ENCODE results near the gene GNG7. TPM values are rescaled to one million over a fixed set of nuclear protein-coding genes. Genes with fewer than 3 reads are reported as not detected.
A peak's percentile ranks its signal among the peaks of the same experiment; 100 is the strongest.
"Not testable (repeated sequence)": the region's sequence is repeated elsewhere in the genome, so short reads cannot be mapped to it uniquely, and the experiment has no call there.

The GNG7 gene
- polyA plus RNA-seq, 1 donor = 2.2 TPM

DNA sequence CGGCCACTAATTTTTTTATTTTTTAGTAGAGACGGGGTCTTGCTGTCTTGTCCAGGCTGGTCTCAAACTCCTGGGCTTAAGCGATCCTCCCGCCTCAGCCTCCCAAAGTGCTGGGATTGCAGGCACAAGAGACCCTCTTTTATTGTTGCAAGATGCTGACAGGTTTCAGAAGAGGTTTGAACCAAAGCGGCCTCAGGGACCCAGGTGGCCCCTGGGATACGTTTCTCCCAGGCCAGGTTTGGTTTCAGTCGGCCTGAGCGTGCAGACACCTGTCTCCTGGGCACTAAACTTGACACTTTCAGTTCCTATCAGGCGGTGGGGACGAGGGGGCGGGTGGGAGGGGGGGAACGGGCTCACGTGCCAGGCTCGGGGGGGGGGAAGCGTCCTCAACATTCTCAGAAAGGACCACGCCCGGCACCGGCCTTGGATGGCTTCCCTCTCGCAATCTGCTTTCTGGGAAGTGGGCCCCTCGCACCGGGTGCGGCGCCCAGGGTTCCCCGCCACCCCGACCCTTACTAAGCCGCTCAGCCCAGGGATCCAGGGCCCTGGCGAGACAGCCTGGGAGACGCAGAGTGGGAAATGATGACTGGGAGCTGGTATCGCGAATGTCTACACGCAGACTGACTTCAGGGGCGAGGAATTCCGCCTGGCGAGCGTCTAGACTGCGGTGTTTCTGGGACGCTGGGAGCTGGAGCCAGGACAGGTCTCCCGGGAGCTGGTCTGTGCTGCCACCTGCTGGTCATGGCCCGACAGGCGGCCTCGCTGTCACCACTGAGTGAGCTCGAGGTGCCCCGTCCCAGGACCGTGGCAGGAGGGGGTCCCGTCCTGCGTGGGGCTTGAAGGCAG, 91.6 kb downstream of the GNG7 start:
- peaks cover 10% of the 10 kb centered on the region for H3K9me3 ChIP-seq (ENCODE audit: control insufficient read depth, low read depth, low read length)
- peak overlapping the region; percentile 49 for H3K4me3 ChIP-seq (ENCODE audit: low read length)
- WGBS (ENCODE audit: insufficient coverage, low lambda C conversion rate) = no CpG with 5 or more reads among the region's 46 CpGs
- peak; percentile 81 to 82 for DNase-seq
- peaks cover 2% of the 10 kb centered on the region for H3K4me1 ChIP-seq (ENCODE audit: control insufficient read depth, insufficient read depth, low read length)
- peak overlapping the region; percentile 61 for H3K27ac ChIP-seq (ENCODE audit: low read length)
- H3K27me3 ChIP-seq (ENCODE audit: control insufficient read depth, insufficient read depth, low read length) = peaks cover 21% of the 10 kb centered on the region
- H3K36me3 ChIP-seq (ENCODE audit: control insufficient read depth, insufficient read depth, low read length) = no peaks in the 10 kb centered on the region

DNA sequence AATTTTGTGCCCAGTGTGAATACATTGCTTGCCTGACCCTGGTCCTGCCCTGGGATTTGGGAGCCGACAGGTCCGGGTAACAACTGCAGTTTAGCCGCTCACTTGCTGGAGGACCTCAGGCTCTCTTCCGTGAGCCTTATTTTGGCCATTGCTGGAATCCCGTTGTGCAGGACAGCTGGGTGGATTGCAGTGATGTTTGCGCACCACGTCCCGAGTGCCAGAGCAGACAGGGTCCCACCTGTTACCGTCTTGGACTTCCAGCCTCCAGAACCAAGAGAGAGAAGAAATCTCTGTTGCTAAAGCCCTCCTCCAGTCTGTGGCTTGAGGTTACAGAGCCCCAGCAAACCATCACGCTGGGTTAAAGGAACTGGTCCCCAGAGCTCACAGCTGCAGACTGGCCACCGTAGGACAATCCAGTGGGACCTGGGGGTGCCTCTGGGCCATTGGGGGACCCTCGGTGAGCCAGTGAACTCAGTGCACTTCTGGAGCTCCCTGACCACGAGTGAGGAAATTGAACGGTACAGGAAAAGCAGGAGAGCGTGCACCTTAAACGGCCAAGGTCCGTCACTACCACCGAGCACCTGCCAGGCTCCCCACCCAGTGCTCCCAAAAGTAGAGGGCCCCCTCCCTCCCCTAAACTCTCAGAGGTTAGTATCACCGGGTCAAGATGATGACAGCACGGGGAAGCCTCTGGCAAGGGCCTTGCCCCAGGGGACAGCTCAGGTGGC, 92.9 kb downstream of the GNG7 start:
- no peak for DNase-seq
- Histone ChIP-seq H3K4me3 (ENCODE audit: low read length) (no peak overlapping the region), H3K36me3 (ENCODE audit: control insufficient read depth, insufficient read depth, low read length) (no peaks in the 10 kb centered on the region), H3K27ac (ENCODE audit: low read length) (no peak overlapping the region), H3K9me3 (ENCODE audit: control insufficient read depth, low read depth, low read length) (peaks cover 4% of the 10 kb centered on the region), H3K27me3 (ENCODE audit: control insufficient read depth, insufficient read depth, low read length) (peaks cover 21% of the 10 kb centered on the region), H3K4me1 (ENCODE audit: control insufficient read depth, insufficient read depth, low read length) (peaks cover 2% of the 10 kb centered on the region)
- WGBS (ENCODE audit: insufficient coverage, low lambda C conversion rate) = no CpG with 5 or more reads among the region's 20 CpGs

GRCh38 chr19:2609034-2609388, 93.5 kb downstream of the GNG7 start:
- DNase-seq; H3K27ac ChIP-seq (ENCODE audit: low read length); H3K4me1 ChIP-seq (ENCODE audit: control insufficient read depth, insufficient read depth, low read length); H3K4me3 ChIP-seq (ENCODE audit: low read length); H3K36me3 ChIP-seq (ENCODE audit: control insufficient read depth, insufficient read depth, low read length); H3K9me3 ChIP-seq (ENCODE audit: control insufficient read depth, low read depth, low read length): not testable (repeated sequence)
- WGBS (ENCODE audit: insufficient coverage, low lambda C conversion rate) = no CpG with 5 or more reads among the region's 7 CpGs
- H3K27me3 ChIP-seq (ENCODE audit: control insufficient read depth, insufficient read depth, low read length) = peaks cover 17% of the 10 kb centered on the region

DNA sequence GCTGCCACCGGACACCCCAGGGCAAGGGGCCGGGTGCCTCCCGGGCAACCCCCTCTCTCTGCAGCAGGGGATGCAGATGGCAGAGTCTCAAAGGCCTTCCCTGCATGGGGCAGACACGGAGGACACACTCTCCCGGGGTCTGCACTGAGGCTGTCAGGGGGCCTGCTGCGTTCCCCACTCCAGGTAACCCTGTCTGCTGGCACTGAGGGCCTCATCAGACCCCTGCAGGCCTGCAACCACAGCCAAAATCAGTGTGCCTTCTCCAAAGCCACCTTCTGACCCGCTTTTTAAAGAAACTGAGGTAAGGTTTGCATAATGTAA, 93.9 kb downstream of the GNG7 start:
- no peak overlapping the region for H3K4me3 ChIP-seq (ENCODE audit: low read length)
- peaks cover 16% of the 10 kb centered on the region for H3K27me3 ChIP-seq (ENCODE audit: control insufficient read depth, insufficient read depth, low read length)
- WGBS (ENCODE audit: insufficient coverage, low lambda C conversion rate) = no CpG with 5 or more reads among the region's 7 CpGs
- no peak for DNase-seq
- no peaks in the 10 kb centered on the region for H3K9me3 ChIP-seq (ENCODE audit: control insufficient read depth, low read depth, low read length)
- no peaks in the 10 kb centered on the region for H3K36me3 ChIP-seq (ENCODE audit: control insufficient read depth, insufficient read depth, low read length)
- H3K4me1 ChIP-seq (ENCODE audit: control insufficient read depth, insufficient read depth, low read length) = peaks cover 2% of the 10 kb centered on the region
- no peak overlapping the region for H3K27ac ChIP-seq (ENCODE audit: low read length)

GRCh38 chr19:2607712-2608601, 94.5 kb downstream of the GNG7 start:
- Histone ChIP-seq H3K4me3 (ENCODE audit: low read length) (no peak overlapping the region), H3K9me3 (ENCODE audit: control insufficient read depth, low read depth, low read length) (no peaks in the 10 kb centered on the region), H3K4me1 (ENCODE audit: control insufficient read depth, insufficient read depth, low read length) (peaks cover 2% of the 10 kb centered on the region), H3K36me3 (ENCODE audit: control insufficient read depth, insufficient read depth, low read length) (no peaks in the 10 kb centered on the region), H3K27ac (ENCODE audit: low read length) (no peak overlapping the region), H3K27me3 (ENCODE audit: control insufficient read depth, insufficient read depth, low read length) (peaks cover 19% of the 10 kb centered on the region)
- WGBS (ENCODE audit: insufficient coverage, low lambda C conversion rate) = 90% methylated on average over 2 of the region's 47 CpGs
- no peak for DNase-seq

GRCh38 chr19:2606774-2607173, 95.7 kb downstream of the GNG7 start:
- not testable (repeated sequence) for H3K27ac ChIP-seq (ENCODE audit: low read length); H3K4me1 ChIP-seq (ENCODE audit: control insufficient read depth, insufficient read depth, low read length); DNase-seq; H3K9me3 ChIP-seq (ENCODE audit: control insufficient read depth, low read depth, low read length); H3K36me3 ChIP-seq (ENCODE audit: control insufficient read depth, insufficient read depth, low read length); H3K4me3 ChIP-seq (ENCODE audit: low read length)
- peaks cover 23% of the 10 kb centered on the region for H3K27me3 ChIP-seq (ENCODE audit: control insufficient read depth, insufficient read depth, low read length)
- no CpG with 5 or more reads among the region's 9 CpGs for WGBS (ENCODE audit: insufficient coverage, low lambda C conversion rate)

GRCh38 chr19:2605889-2606288, 96.6 kb downstream of the GNG7 start:
- not testable (repeated sequence) for H3K36me3 ChIP-seq (ENCODE audit: control insufficient read depth, insufficient read depth, low read length); H3K9me3 ChIP-seq (ENCODE audit: control insufficient read depth, low read depth, low read length); H3K27ac ChIP-seq (ENCODE audit: low read length); H3K4me1 ChIP-seq (ENCODE audit: control insufficient read depth, insufficient read depth, low read length); H3K4me3 ChIP-seq (ENCODE audit: low read length); DNase-seq
- WGBS (ENCODE audit: insufficient coverage, low lambda C conversion rate) = no CpG with 5 or more reads among the region's 9 CpGs
- H3K27me3 ChIP-seq (ENCODE audit: control insufficient read depth, insufficient read depth, low read length) = peaks cover 28% of the 10 kb centered on the region

GRCh38 chr19:2604747-2605329, 97.7 kb downstream of the GNG7 start:
- no peaks in the 10 kb centered on the region for H3K4me1 ChIP-seq (ENCODE audit: control insufficient read depth, insufficient read depth, low read length)
- DNase-seq = no peak
- H3K27me3 ChIP-seq (ENCODE audit: control insufficient read depth, insufficient read depth, low read length) = peaks cover 32% of the 10 kb centered on the region
- no peak overlapping the region for H3K27ac ChIP-seq (ENCODE audit: low read length)
- H3K4me3 ChIP-seq (ENCODE audit: low read length) = no peak overlapping the region
- H3K36me3 ChIP-seq (ENCODE audit: control insufficient read depth, insufficient read depth, low read length) = no peaks in the 10 kb centered on the region
- no peaks in the 10 kb centered on the region for H3K9me3 ChIP-seq (ENCODE audit: control insufficient read depth, low read depth, low read length)
- WGBS (ENCODE audit: insufficient coverage, low lambda C conversion rate) = no CpG with 5 or more reads among the region's 8 CpGs

- peaks cover 4% of the 10 kb centered on the region for H3K4me1 ChIP-seq (ENCODE audit: control insufficient read depth, insufficient read depth, low read length)
- WGBS (ENCODE audit: insufficient coverage, low lambda C conversion rate) = no CpG with 5 or more reads among the region's 17 CpGs
These were observed 99.2 kb downstream of the GNG7 start for GRCh38 chr19:2603334-2603733.

More at GRCh38 chr19:2603334-2603733, 99.2 kb downstream of the GNG7 start:
- Histone ChIP-seq H3K36me3 (ENCODE audit: control insufficient read depth, insufficient read depth, low read length) (no peaks in the 10 kb centered on the region), H3K27ac (ENCODE audit: low read length) (peak overlapping the region; percentile 38), H3K9me3 (ENCODE audit: control insufficient read depth, low read depth, low read length) (peaks cover 3% of the 10 kb centered on the region), H3K27me3 (ENCODE audit: control insufficient read depth, insufficient read depth, low read length) (peaks cover 24% of the 10 kb centered on the region), H3K4me3 (ENCODE audit: low read length) (no peak overlapping the region)
- DNase-seq = no peak
